ENCODE results near the gene PLB1. TPM values are rescaled to one million over a fixed set of nuclear protein-coding genes. Genes with fewer than 3 reads are reported as not detected.

PLB1 gene
- total and polyA plus RNA-seq, 12 donors = 1.0 to 51.1 (median 8.3) TPM

DNA sequence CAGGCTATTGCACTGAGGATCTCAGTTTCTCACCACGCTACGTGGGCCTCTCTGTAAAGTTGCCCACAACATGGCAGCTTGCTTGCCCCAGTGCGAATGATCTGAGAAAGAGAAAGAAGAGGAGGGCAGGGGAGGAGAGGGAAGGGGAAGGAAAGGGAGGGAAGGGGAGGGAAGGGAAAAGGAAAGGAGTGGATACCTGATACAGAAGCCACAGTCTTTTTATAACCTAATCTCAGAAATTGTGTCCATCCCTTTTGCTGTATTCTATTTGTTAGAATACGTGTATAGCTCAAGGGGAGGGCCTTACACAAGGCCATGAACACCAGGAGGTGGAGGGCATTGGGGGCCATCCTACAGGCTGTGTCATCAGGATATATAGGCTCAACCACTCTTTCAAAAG, 177.5 kb downstream of the PLB1 start:
- no peak for TF ChIP-seq CTCF (IDR thresholded peaks at IDR 0.05)
- TF ChIP-seq POLR2A (IDR thresholded peaks at IDR 0.05) = no peak
- WGBS, 4 donors = 85 to 97% (median 92%) methylated on average over 4 of the region's 4 CpGs
- Histone ChIP-seq H3K9me3 (replicated peaks in 1 of 3) (no peaks in the 10 kb centered on the region), H3K36me3 (replicated peaks in 1 of 2) (no peaks in the 10 kb centered on the region), H3K27me3 (no peaks in the 10 kb centered on the region), H3K27ac (no peak overlapping the region), H3K4me1 (replicated peaks in 1 of 2) (peaks cover 0 to under 1% of the 10 kb centered on the region in 2 donors), H3K4me3 (no peak overlapping the region)
- intact Hi-C loops (cut with DNase I) = no loop called here
- DNase-seq = no peak

DNA sequence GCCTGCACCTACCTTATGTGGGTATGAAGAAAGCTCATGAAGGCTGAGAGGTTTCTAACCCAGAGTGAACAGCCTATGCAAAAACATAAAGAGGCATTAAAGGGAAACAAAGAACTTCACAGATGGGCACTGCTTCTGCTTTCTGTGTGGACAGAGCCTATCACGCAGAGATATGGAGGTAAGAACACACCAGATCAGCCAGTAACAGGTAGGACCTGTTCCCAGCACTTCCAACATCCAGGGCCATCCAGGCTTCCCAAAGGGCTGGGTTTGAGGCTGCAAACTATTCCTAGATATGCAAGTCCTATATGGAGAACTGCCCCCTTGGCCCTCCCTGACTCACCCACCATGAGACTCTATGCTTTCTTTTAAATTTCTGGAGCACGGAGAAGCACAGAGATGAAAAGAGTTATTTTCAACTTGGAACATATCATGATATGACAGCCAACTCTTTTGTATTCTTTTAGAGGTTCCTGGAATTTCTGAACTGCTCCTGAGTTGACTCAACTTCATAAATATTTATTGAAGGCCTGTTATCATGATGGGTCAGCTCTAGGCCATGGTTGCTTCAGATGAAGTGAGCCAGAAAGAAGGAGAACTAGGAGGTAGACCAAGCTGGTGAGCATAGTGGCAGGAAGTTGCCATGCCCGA, 178.3 kb downstream of the PLB1 start:
- H3K27ac ChIP-seq = no peak overlapping the region
- H3K9me3 ChIP-seq (replicated peaks in 1 of 3) = no peaks in the 10 kb centered on the region
- no peak for DNase-seq
- WGBS, 4 donors = 70 to 73% (median 72%) methylated on average over 3 of the region's 3 CpGs
- H3K4me3 ChIP-seq = no peak overlapping the region
- no peak for TF ChIP-seq POLR2A (IDR thresholded peaks at IDR 0.05)
- TF ChIP-seq CTCF (IDR thresholded peaks at IDR 0.05) = no peak
- no peaks in the 10 kb centered on the region for H3K27me3 ChIP-seq
- H3K4me1 ChIP-seq (replicated peaks in 1 of 2) = peaks cover 0 to 3% of the 10 kb centered on the region in 2 donors
- intact Hi-C loops (cut with DNase I) = no loop called here
- no peaks in the 10 kb centered on the region for H3K36me3 ChIP-seq (replicated peaks in 1 of 2)

GRCh38 chr2:28674713-28675068, 178.8 kb downstream of the PLB1 start:
- intact Hi-C loops (cut with DNase I) = no loop called here
- WGBS, 4 donors = 53 to 81% (median 69%) methylated on average over 1 of the region's 1 CpG
- Histone ChIP-seq H3K27ac (no peak overlapping the region), H3K4me1 (replicated peaks in 1 of 2) (peaks cover 0 to 3% of the 10 kb centered on the region in 2 donors), H3K27me3 (no peaks in the 10 kb centered on the region), H3K36me3 (replicated peaks in 1 of 2) (no peaks in the 10 kb centered on the region), H3K9me3 (replicated peaks in 1 of 3) (no peaks in the 10 kb centered on the region), H3K4me3 (no peak overlapping the region)
- TF ChIP-seq POLR2A (IDR thresholded peaks at IDR 0.05) = no peak
- TF ChIP-seq CTCF (IDR thresholded peaks at IDR 0.05) = no peak
- no peak for DNase-seq

GRCh38 chr2:28676152-28676835, 180.4 kb downstream of the PLB1 start:
- WGBS, 4 donors = 86 to 91% (median 87%) methylated on average over 4 to 5 of the region's 5 CpGs
- TF ChIP-seq CTCF (IDR thresholded peaks at IDR 0.05) = no peak
- peaks cover 0 to 3% of the 10 kb centered on the region in 2 donors for H3K4me1 ChIP-seq (replicated peaks in 1 of 2)
- H3K9me3 ChIP-seq (replicated peaks in 1 of 3) = no peaks in the 10 kb centered on the region
- H3K36me3 ChIP-seq (replicated peaks in 1 of 2) = no peaks in the 10 kb centered on the region
- no peak for DNase-seq
- H3K4me3 ChIP-seq = no peak overlapping the region
- no peaks in the 10 kb centered on the region for H3K27me3 ChIP-seq
- intact Hi-C loops (cut with DNase I) = no loop called here
- H3K27ac ChIP-seq = no peak overlapping the region

Measured in adrenal gland (tissue), 12 donors.